ENCODE measurements around the gene TMEM141.

DNA sequence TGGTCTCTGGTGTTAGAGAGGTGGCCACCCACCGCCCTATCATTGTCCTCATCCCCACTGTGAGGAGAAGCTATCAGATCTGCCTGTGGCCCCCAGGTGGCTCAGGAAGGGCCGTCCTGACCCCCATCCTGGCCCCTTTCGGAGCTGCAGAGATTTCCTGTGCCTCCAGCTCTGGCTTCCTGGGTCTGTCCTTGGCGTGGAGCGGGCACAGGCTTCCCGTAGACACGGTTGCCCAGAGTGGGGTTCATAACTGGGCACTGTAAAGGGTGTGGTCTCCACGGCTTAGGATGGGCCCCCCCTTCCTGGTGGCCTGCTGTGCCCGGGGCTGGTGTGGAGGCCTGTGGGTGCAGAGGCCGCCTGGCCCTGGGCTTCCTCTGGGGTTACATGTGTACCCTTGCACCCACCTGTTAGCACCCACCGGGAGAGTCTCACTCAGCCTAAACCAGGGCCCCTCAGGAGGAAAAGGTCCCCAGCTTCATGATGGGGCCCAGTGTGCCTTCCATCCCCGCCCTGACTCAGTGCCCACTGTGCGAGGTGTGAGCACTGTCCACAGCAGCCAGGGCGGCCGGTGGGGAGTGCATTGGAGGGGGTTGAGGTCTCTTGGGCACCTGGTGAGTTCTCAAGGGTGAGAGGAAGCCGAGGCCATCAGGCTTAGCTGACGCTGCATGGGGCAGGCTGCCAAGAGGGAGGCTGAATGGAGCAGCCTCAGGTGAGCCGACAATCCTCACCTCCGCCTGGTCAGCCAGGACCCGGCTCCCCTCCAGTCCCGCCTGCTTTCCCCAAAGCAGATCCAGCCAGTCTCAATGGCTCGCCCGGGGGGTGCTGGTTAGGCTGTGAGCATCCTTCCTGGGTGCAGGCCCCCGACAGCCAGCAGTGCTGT, 35.8 kb downstream of the TMEM141 start:
- TF ChIP-seq, protein P1, sequence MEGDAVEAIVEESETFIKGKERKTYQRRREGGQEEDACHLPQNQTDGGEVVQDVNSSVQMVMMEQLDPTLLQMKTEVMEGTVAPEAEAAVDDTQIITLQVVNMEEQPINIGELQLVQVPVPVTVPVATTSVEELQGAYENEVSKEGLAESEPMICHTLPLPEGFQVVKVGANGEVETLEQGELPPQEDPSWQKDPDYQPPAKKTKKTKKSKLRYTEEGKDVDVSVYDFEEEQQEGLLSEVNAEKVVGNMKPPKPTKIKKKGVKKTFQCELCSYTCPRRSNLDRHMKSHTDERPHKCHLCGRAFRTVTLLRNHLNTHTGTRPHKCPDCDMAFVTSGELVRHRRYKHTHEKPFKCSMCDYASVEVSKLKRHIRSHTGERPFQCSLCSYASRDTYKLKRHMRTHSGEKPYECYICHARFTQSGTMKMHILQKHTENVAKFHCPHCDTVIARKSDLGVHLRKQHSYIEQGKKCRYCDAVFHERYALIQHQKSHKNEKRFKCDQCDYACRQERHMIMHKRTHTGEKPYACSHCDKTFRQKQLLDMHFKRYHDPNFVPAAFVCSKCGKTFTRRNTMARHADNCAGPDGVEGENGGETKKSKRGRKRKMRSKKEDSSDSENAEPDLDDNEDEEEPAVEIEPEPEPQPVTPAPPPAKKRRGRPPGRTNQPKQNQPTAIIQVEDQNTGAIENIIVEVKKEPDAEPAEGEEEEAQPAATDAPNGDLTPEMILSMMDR (IDR thresholded peaks at IDR 0.05): no peak
- TF ChIP-seq POLR2AphosphoS5 (IDR thresholded peaks at IDR 0.05) (no peak), POLR2A (IDR thresholded peaks at IDR 0.05) (no peak)

All from suprapubic skin (tissue), 4 donors.